ENCODE results near the gene MAGEC2.

MAGEC2 gene

DNA sequence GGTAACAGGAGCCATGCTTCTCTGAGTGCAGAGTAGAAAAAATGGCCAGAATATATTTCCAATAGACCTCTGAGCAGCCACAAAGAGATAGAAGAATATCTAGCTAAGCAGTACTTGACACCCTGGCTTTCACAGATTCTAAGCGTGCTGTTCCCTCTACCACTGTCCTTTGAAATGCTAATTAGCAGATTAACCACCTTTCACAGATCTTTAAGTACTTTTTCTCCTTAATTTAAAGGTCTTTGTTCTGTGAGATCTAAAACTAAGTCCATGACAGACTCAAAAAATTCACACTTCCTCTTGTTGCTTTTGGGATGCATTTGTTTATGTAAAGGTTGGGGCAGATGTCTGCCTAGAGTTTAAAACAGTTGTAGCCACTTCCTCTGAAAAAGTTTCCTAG is 28.3 kb upstream of the MAGEC2 start:
- TF ChIP-seq EZH2phosphoT487 (IDR thresholded peaks at IDR 0.05; ENCODE audit: borderline replicate concordance, low read length), result no peak
- TF ChIP-seq, protein P1, sequence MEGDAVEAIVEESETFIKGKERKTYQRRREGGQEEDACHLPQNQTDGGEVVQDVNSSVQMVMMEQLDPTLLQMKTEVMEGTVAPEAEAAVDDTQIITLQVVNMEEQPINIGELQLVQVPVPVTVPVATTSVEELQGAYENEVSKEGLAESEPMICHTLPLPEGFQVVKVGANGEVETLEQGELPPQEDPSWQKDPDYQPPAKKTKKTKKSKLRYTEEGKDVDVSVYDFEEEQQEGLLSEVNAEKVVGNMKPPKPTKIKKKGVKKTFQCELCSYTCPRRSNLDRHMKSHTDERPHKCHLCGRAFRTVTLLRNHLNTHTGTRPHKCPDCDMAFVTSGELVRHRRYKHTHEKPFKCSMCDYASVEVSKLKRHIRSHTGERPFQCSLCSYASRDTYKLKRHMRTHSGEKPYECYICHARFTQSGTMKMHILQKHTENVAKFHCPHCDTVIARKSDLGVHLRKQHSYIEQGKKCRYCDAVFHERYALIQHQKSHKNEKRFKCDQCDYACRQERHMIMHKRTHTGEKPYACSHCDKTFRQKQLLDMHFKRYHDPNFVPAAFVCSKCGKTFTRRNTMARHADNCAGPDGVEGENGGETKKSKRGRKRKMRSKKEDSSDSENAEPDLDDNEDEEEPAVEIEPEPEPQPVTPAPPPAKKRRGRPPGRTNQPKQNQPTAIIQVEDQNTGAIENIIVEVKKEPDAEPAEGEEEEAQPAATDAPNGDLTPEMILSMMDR (IDR thresholded peaks at IDR 0.05; ENCODE audit: low read depth, low read length, poor library complexity, severe bottlenecking), result no peak
- H3K4me1 ChIP-seq (ENCODE audit: control insufficient read depth, low read length), result no peaks in the 10 kb centered on the region
- H3K36me3 ChIP-seq (ENCODE audit: control insufficient read depth, low read length), result no peaks in the 10 kb centered on the region
- no peaks in the 10 kb centered on the region for H4K20me1 ChIP-seq (ENCODE audit: control insufficient read depth, insufficient read depth, low read depth, low read length)
- peak overlapping the region; percentile 32 for H3K27ac ChIP-seq (ENCODE audit: low read depth, low read length)
- no peaks in the 10 kb centered on the region for H3F3A ChIP-seq (ENCODE audit: control insufficient read depth, insufficient read depth)
- no peaks in the 10 kb centered on the region for H3K9me2 ChIP-seq (replicated peaks; ENCODE audit: control insufficient read depth, low read length)
- peak overlapping the region; percentile 9; the same call in 1 of the 2 replicates for H3K4me2 ChIP-seq (ENCODE audit: low read length)
- H3K79me2 ChIP-seq (ENCODE audit: control insufficient read depth, low read length), result no peaks in the 10 kb centered on the region
- H3K27me3 ChIP-seq (ENCODE audit: control insufficient read depth, low read length), result no peaks in the 10 kb centered on the region
- no peak overlapping the region for H3K4me3 ChIP-seq (ENCODE audit: low read length)
- H3K9me3 ChIP-seq (ENCODE audit: control insufficient read depth, insufficient read depth, low read length), result no peaks in the 10 kb centered on the region

DNA sequence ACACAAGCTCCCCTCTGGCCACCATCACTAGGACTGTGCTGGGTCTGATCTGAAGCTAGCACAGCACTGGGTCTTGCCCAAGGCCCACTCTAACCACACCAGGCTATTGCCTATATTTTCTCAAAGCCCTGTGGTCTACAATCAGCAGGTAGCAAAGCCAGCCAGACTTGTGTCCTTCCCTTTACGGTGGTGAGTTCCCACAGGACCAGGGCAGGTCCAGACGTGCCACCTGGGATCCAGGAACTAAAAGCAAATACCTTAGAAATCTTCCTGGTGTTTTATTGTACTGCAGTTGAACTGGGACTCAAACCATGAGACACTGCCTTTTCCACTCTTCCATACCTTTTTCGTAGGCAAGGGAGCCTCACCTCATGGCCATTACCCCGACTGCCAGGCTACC is 9.0 kb upstream of the MAGEC2 start:
- no peak for TF ChIP-seq EZH2phosphoT487 (IDR thresholded peaks at IDR 0.05; ENCODE audit: borderline replicate concordance, low read length)
- TF ChIP-seq, protein P1 (IDR thresholded peaks at IDR 0.05; ENCODE audit: low read depth, low read length, poor library complexity, severe bottlenecking), result no peak
- Histone ChIP-seq H3K27me3 (ENCODE audit: control insufficient read depth, low read length) (no peaks in the 10 kb centered on the region), H3K9me2 (replicated peaks; ENCODE audit: control insufficient read depth, low read length) (no peaks in the 10 kb centered on the region), H3K4me2 (ENCODE audit: low read length) (no peak overlapping the region), H3K9me3 (ENCODE audit: control insufficient read depth, insufficient read depth, low read length) (no peaks in the 10 kb centered on the region), H3K4me1 (ENCODE audit: control insufficient read depth, low read length) (no peaks in the 10 kb centered on the region), H3F3A (ENCODE audit: control insufficient read depth, insufficient read depth) (no peaks in the 10 kb centered on the region), H4K20me1 (ENCODE audit: control insufficient read depth, insufficient read depth, low read depth, low read length) (no peaks in the 10 kb centered on the region), H3K4me3 (ENCODE audit: low read length) (no peak overlapping the region), H3K79me2 (ENCODE audit: control insufficient read depth, low read length) (no peaks in the 10 kb centered on the region), H3K27ac (ENCODE audit: low read depth, low read length) (no peak overlapping the region), H3K36me3 (ENCODE audit: control insufficient read depth, low read length) (no peaks in the 10 kb centered on the region)

DNA sequence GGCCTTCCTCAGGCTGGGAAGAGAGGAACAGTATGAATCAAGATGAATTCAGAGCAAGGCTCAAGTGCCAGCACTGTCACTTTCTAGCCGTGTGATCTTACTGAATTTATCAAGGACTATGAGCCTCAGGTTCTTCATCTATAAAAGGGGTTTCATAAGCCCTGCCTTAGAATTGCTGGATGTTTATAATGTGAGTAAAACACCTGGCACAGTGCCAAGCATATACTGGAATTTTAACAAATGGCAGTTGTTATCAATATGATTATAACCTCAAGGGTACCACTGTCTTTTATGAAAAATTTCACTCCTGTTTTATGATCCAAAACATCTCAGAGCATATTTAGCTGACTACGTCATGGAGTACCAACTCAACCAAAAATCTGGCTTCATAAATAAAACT is 4.0 kb downstream of the MAGEC2 start:
- no peaks in the 10 kb centered on the region for H3K36me3 ChIP-seq (ENCODE audit: control insufficient read depth, low read length)
- H3K4me2 ChIP-seq (ENCODE audit: low read length), result no peak overlapping the region
- H4K20me1 ChIP-seq (ENCODE audit: control insufficient read depth, insufficient read depth, low read depth, low read length), result no peaks in the 10 kb centered on the region
- H3F3A ChIP-seq (ENCODE audit: control insufficient read depth, insufficient read depth), result no peaks in the 10 kb centered on the region
- no peak overlapping the region for H3K4me3 ChIP-seq (ENCODE audit: low read length)
- TF ChIP-seq EZH2phosphoT487 (IDR thresholded peaks at IDR 0.05; ENCODE audit: borderline replicate concordance, low read length), result no peak
- TF ChIP-seq, protein P1 (IDR thresholded peaks at IDR 0.05; ENCODE audit: low read depth, low read length, poor library complexity, severe bottlenecking), result no peak
- H3K27me3 ChIP-seq (ENCODE audit: control insufficient read depth, low read length), result no peaks in the 10 kb centered on the region
- H3K9me3 ChIP-seq (ENCODE audit: control insufficient read depth, insufficient read depth, low read length), result no peaks in the 10 kb centered on the region
- H3K4me1 ChIP-seq (ENCODE audit: control insufficient read depth, low read length), result no peaks in the 10 kb centered on the region
- H3K27ac ChIP-seq (ENCODE audit: low read depth, low read length), result no peak overlapping the region
- no peaks in the 10 kb centered on the region for H3K9me2 ChIP-seq (replicated peaks; ENCODE audit: control insufficient read depth, low read length)
- H3K79me2 ChIP-seq (ENCODE audit: control insufficient read depth, low read length), result no peaks in the 10 kb centered on the region

DNA sequence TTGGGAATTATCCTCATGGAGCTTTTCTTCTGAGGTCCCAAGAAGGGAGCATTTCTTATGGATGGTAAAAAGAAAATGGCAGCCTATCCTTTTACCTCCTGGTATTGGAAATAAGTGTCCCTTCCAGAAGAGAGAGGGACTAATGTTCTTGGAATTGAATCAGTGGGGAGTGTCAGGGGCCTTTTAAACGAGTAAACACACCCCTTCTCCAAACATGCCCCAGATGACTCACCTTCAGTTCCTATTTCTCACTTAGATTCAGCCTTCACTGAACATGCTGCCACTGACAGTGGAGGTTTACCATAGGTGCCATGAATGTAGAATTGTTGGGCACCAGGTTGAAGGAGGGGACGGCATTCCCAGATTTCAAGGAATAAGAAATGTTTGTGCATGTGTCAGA is 19.0 kb downstream of the MAGEC2 start:
- Histone ChIP-seq H3K79me2 (ENCODE audit: control insufficient read depth, low read length) (no peaks in the 10 kb centered on the region), H3K4me2 (ENCODE audit: low read length) (no peak overlapping the region)
- TF ChIP-seq, protein P1 (IDR thresholded peaks at IDR 0.05; ENCODE audit: low read depth, low read length, poor library complexity, severe bottlenecking), result no peak
- no peak for TF ChIP-seq EZH2phosphoT487 (IDR thresholded peaks at IDR 0.05; ENCODE audit: borderline replicate concordance, low read length)

More for the DNA sequence above, 19.0 kb downstream of the MAGEC2 start:
- Histone ChIP-seq H3K9me3 (ENCODE audit: control insufficient read depth, insufficient read depth, low read length) (no peaks in the 10 kb centered on the region), H4K20me1 (ENCODE audit: control insufficient read depth, insufficient read depth, low read depth, low read length) (no peaks in the 10 kb centered on the region), H3F3A (ENCODE audit: control insufficient read depth, insufficient read depth) (no peaks in the 10 kb centered on the region), H3K9me2 (replicated peaks; ENCODE audit: control insufficient read depth, low read length) (no peaks in the 10 kb centered on the region), H3K4me3 (ENCODE audit: low read length) (no peak overlapping the region), H3K4me1 (ENCODE audit: control insufficient read depth, low read length) (no peaks in the 10 kb centered on the region), H3K27ac (ENCODE audit: low read depth, low read length) (no peak overlapping the region), H3K27me3 (ENCODE audit: control insufficient read depth, low read length) (no peaks in the 10 kb centered on the region), H3K36me3 (ENCODE audit: control insufficient read depth, low read length) (no peaks in the 10 kb centered on the region)

Data from DOHH2 (cell line).